DOHH2 (cell line): ENCODE results near the gene EGFLAM.

Experiments used
- CTCF ChIP-seq: fragments of 200-600 bp; sonication (generic); IDR thresholded peaks from one replicate; pipeline ENCODE4 v1.5.1; 2014; ENCODE audit warnings: antibody characterized with exemption, mild to moderate bottlenecking, low read depth, low read length; ENCODE audit not compliant: poor library complexity, severe bottlenecking
- EZH2phosphoT487 ChIP-seq: fragments of 200-600 bp; sonication (generic); IDR thresholded peaks from 2 replicates; pipeline ENCODE4 v1.6.1; 2017; ENCODE audit warnings: borderline replicate concordance, mild to moderate bottlenecking, antibody characterized with exemption, low read length, moderate library complexity, mixed read lengths

- TF ChIP-seq CTCF (no peak), EZH2phosphoT487 (no peak)
Measured at GRCh38 chr5:38331831-38332230, 73.5 kb downstream of the EGFLAM start.
